Neural cell (in vitro differentiated cells): ENCODE data around the gene PRKAB1. TPM values are rescaled to one million over a fixed set of nuclear protein-coding genes. Genes with fewer than 3 reads are reported as not detected.

Source experiments
- H2AFZ ChIP-seq: fragments of 200-600, 300-800 bp; sonication (generic), shearing (Covaris generic); 2 replicates; pipeline ENCODE4 v1.6.0; 2014; ENCODE audit warnings: low read depth, mild to moderate bottlenecking, antibody characterized with exemption, low read length, moderate library complexity
- H3F3A ChIP-seq: fragments of 200-600 bp; shearing (Covaris generic); 2 replicates; pipeline ENCODE4 v1.6.1; 2016; ENCODE audit warnings: mild to moderate bottlenecking, moderate library complexity, mixed read lengths, antibody characterized with exemption, low read length; ENCODE audit not compliant: insufficient read depth, poor library complexity, severe bottlenecking
- H3K27ac ChIP-seq: fragments of 200-600, 300-800 bp; sonication (generic), shearing (Covaris generic); 2 replicates; pipeline ENCODE4 v1.5.1; 2014; ENCODE audit warnings: mild to moderate bottlenecking, low read length, moderate library complexity
- H3K27me3 ChIP-seq: fragments of 300-800, 200-600 bp; sonication (generic), shearing (Covaris generic); 2 replicates; pipeline ENCODE4 v1.6.0; 2014; ENCODE audit warnings: mild to moderate bottlenecking, low read depth, low read length, moderate library complexity; ENCODE audit not compliant: insufficient read depth
- H3K36me3 ChIP-seq: fragments of 300-800, 200-600 bp; sonication (generic), shearing (Covaris generic); 2 replicates; pipeline ENCODE4 v1.5.1; 2014; ENCODE audit warnings: mild to moderate bottlenecking, antibody characterized with exemption, low read length, moderate library complexity; ENCODE audit not compliant: insufficient read depth
- H3K4me2 ChIP-seq: fragments of 300-800, 200-600 bp; sonication (generic), shearing (Covaris generic); 2 replicates; pipeline ENCODE4 v1.6.0; 2014; ENCODE audit warnings: mild to moderate bottlenecking, low read length
- H3K4me3 ChIP-seq: fragments of 300-800, 200-600 bp; sonication (generic), shearing (Covaris generic); 2 replicates; pipeline ENCODE4 v1.5.1; 2014; ENCODE audit warnings: mild to moderate bottlenecking, low read length, moderate library complexity
- H3K79me2 ChIP-seq: fragments of 200-600 bp; shearing (Covaris generic); replicated peaks from 2 replicates; pipeline ENCODE4 v1.6.0; 2014; ENCODE audit warnings: mild to moderate bottlenecking, low read length, moderate library complexity; ENCODE audit not compliant: insufficient read depth
- H3K9ac ChIP-seq: fragments of 300-800, 200-600 bp; sonication (generic), shearing (Covaris generic); 2 replicates; pipeline ENCODE4 v1.6.1; 2016; ENCODE audit warnings: mild to moderate bottlenecking, low read length, mixed read lengths
- H3K9me2 ChIP-seq: fragments of 200-600 bp; shearing (Covaris generic); 2 replicates; pipeline ENCODE4 v1.6.1; 2016; ENCODE audit warnings: mild to moderate bottlenecking, low read length, mixed read lengths; ENCODE audit not compliant: insufficient read depth
- H3K9me3 ChIP-seq: fragments of 200-600, 300-800 bp; sonication (generic), shearing (Covaris generic); 2 replicates; pipeline ENCODE4 v1.6.1; 2016; ENCODE audit warnings: mild to moderate bottlenecking, mixed run types, low read length, moderate library complexity, mixed read lengths
- H4K20me1 ChIP-seq: fragments of 200-600 bp; shearing (Covaris generic); 2 replicates; pipeline ENCODE4 v1.6.1; 2016; ENCODE audit warnings: mild to moderate bottlenecking, mixed run types; ENCODE audit not compliant: insufficient read depth
- CTCF ChIP-seq: fragments of 450-650 bp; IDR thresholded peaks from 2 replicates; pipeline ENCODE4 v1.5.1; 2014; ENCODE audit warnings: antibody characterized with exemption, mild to moderate bottlenecking, moderate library complexity; ENCODE audit not compliant: poor library complexity, severe bottlenecking
- EP300 ChIP-seq: fragments of 450-650 bp; conservative IDR thresholded peaks from 2 replicates; pipeline ENCODE4 v1.6.1; 2014; ENCODE audit warnings: antibody characterized with exemption, mild to moderate bottlenecking, moderate library complexity; ENCODE audit not compliant: poor library complexity, severe bottlenecking
- EZH2 ChIP-seq: fragments of 200-600, 300-800 bp; shearing (Covaris generic), sonication (generic); IDR thresholded peaks from 2 replicates; pipeline ENCODE4 v1.6.1; 2014; ENCODE audit warnings: antibody characterized with exemption, low read length, borderline replicate concordance, mild to moderate bottlenecking; ENCODE audit not compliant: insufficient read depth, poor library complexity, severe bottlenecking
- MXI1 ChIP-seq: fragments of 450-650 bp; conservative IDR thresholded peaks from 2 replicates; pipeline ENCODE4 v1.6.1; 2014; ENCODE audit warnings: antibody characterized with exemption, mild to moderate bottlenecking; ENCODE audit not compliant: poor library complexity, severe bottlenecking
- POLR2AphosphoS5 ChIP-seq: IDR thresholded peaks from 2 replicates; pipeline ENCODE4 v1.6.1; 2012
- RAD21 ChIP-seq: fragments of 450-650 bp; conservative IDR thresholded peaks from 2 replicates; pipeline ENCODE4 v1.6.1; 2014; ENCODE audit warnings: antibody characterized with exemption, mild to moderate bottlenecking, moderate library complexity
- REST ChIP-seq: IDR thresholded peaks from 2 replicates; pipeline ENCODE4 v1.6.1; 2012; ENCODE audit warnings: borderline replicate concordance
- SMC3 ChIP-seq: fragments of 450-650 bp; conservative IDR thresholded peaks from 2 replicates; pipeline ENCODE4 v1.6.1; 2014; ENCODE audit warnings: antibody characterized with exemption, mild to moderate bottlenecking, moderate library complexity; ENCODE audit not compliant: poor library complexity
- TAF1 ChIP-seq: IDR thresholded peaks from 2 replicates; pipeline ENCODE4 v1.6.1; 2012; ENCODE audit warnings: low read depth
- polyA plus RNA-seq: library from polyadenylated mRNA; depleted of rRNA; stranded (reverse); fragments of >200 nt; gene quantifications from 2 replicates; pipeline ENCODE4 v1.2.3, GENCODE V29; 2014

PRKAB1 gene
- polyA plus RNA-seq, 1 donor from 2014 or later: 38.0 TPM

GRCh38 chr12:119693511-119693910 is 25.6 kb downstream of the PRKAB1 start:
- Histone ChIP-seq H3K4me2 (no peak overlapping the region), H3K36me3 (no peaks in the 10 kb centered on the region), H3K79me2 (no peaks in the 10 kb centered on the region), H3K9me2 (no peaks in the 10 kb centered on the region), H3K9ac (no peak overlapping the region), H2AFZ (no peak overlapping the region), H3F3A (no peaks in the 10 kb centered on the region), H4K20me1 (no peaks in the 10 kb centered on the region), H3K27ac (no peak overlapping the region), H3K9me3 (no peaks in the 10 kb centered on the region), H3K27me3 (no peaks in the 10 kb centered on the region), H3K4me3 (no peak overlapping the region)
- TF ChIP-seq EZH2: no peak
- no peak for TF ChIP-seq MXI1
- TF ChIP-seq CTCF: no peak
- TF ChIP-seq TAF1: no peak
- no peak for TF ChIP-seq POLR2AphosphoS5
- TF ChIP-seq RAD21: no peak
- no peak for TF ChIP-seq SMC3
- no peak for TF ChIP-seq EP300
- TF ChIP-seq REST: no peak

- Histone ChIP-seq H3K4me3 (no peak overlapping the region), H2AFZ (no peak overlapping the region), H3K79me2 (no peaks in the 10 kb centered on the region), H4K20me1 (no peaks in the 10 kb centered on the region), H3K36me3 (no peaks in the 10 kb centered on the region), H3F3A (no peaks in the 10 kb centered on the region), H3K9ac (no peak overlapping the region), H3K4me2 (no peak overlapping the region), H3K9me2 (no peaks in the 10 kb centered on the region), H3K27ac (no peak overlapping the region), H3K27me3 (no peaks in the 10 kb centered on the region), H3K9me3 (no peaks in the 10 kb centered on the region)
- TF ChIP-seq CTCF (no peak), TAF1 (no peak), MXI1 (no peak), EP300 (no peak), SMC3 (no peak), EZH2 (no peak), POLR2AphosphoS5 (no peak), REST (no peak), RAD21 (no peak)
Observed at GRCh38 chr12:119694111-119694510, 26.2 kb downstream of the PRKAB1 start.
